ENCODE results near the gene ZNF784. TPM values are rescaled to one million over a fixed set of nuclear protein-coding genes. Genes with fewer than 3 reads are reported as not detected.

The ZNF784 gene
- total RNA-seq, 2 experiments from 2014 or later = 3.4 to 4.0 TPM

GRCh38 chr19:55603581-55604292, 20.6 kb downstream of the ZNF784 start:
- CTCF ChIA-PET (ENCODE audit: unreplicated experiment) = no interaction called here
- Histone ChIP-seq H3K4me2 (ENCODE audit: low read length) (peak overlapping the region; percentile 99), H3K4me3 (ENCODE audit: low read depth, low read length, poor library complexity, severe bottlenecking) (peak overlapping the region; percentile 95), H2AFZ (ENCODE audit: low read length) (no peak overlapping the region), H4K20me1 (ENCODE audit: insufficient read depth, low read length) (no peaks in the 10 kb centered on the region), H3K4me1 (ENCODE audit: insufficient read depth, low read length, poor library complexity, severe bottlenecking) (peaks cover 38% of the 10 kb centered on the region), H3K79me2 (ENCODE audit: insufficient read depth, low read depth, low read length) (peaks cover 19% of the 10 kb centered on the region), H3K9me3 (ENCODE audit: low read length) (no peaks in the 10 kb centered on the region), H3K9me2 (ENCODE audit: insufficient read depth, low read length) (no peaks in the 10 kb centered on the region), H3K36me3 (ENCODE audit: insufficient read depth, low read length) (peaks cover 13% of the 10 kb centered on the region; the same call in 1 of the 2 replicates), H3K27ac (ENCODE audit: low read depth, low read length, poor library complexity, severe bottlenecking) (peak overlapping the region; percentile 97)
- BruUV-seq (replicated peaks) = no TSS peak
- TF ChIP-seq EZH2phosphoT487 (IDR thresholded peaks at IDR 0.05; ENCODE audit: borderline replicate concordance, low read depth, low read length) (no peak), CTCF (conservative IDR thresholded peaks at IDR 0.05; ENCODE audit: low read length) (no peak)
- no peak for DNase-seq (ENCODE audit: low spot score)
- intact Hi-C loops (cut with micrococcal nuclease; ENCODE audit: unreplicated experiment) = no loop called here
- POLR2A ChIA-PET = interaction anchor here (0.6 to 0.7 kb wide), 3 partner anchors 142 to 589 kb away, joined by 3 read pairs; no protein-coding TSS in a partner anchor

GRCh38 chr19:55603115-55603514, 21.3 kb downstream of the ZNF784 start:
- H3K27ac ChIP-seq (ENCODE audit: low read depth, low read length, poor library complexity, severe bottlenecking) = no peak overlapping the region
- peaks cover 44% of the 10 kb centered on the region for H3K4me1 ChIP-seq (ENCODE audit: insufficient read depth, low read length, poor library complexity, severe bottlenecking)
- H3K4me2 ChIP-seq (ENCODE audit: low read length) = no peak overlapping the region
- no peaks in the 10 kb centered on the region for H3K9me3 ChIP-seq (ENCODE audit: low read length)
- TF ChIP-seq CTCF (conservative IDR thresholded peaks at IDR 0.05; ENCODE audit: low read length) (no peak), EZH2phosphoT487 (IDR thresholded peaks at IDR 0.05; ENCODE audit: borderline replicate concordance, low read depth, low read length) (no peak)
- no TSS peak for BruUV-seq (replicated peaks)
- peaks cover 16% of the 10 kb centered on the region for H3K79me2 ChIP-seq (ENCODE audit: insufficient read depth, low read depth, low read length)
- POLR2A ChIA-PET = no interaction called here
- H2AFZ ChIP-seq (ENCODE audit: low read length) = no peak overlapping the region
- peaks cover 11% of the 10 kb centered on the region; the same call in 1 of the 2 replicates for H3K36me3 ChIP-seq (ENCODE audit: insufficient read depth, low read length)
- CTCF ChIA-PET (ENCODE audit: unreplicated experiment) = no interaction called here
- no peaks in the 10 kb centered on the region for H3K9me2 ChIP-seq (ENCODE audit: insufficient read depth, low read length)
- no peak for DNase-seq (ENCODE audit: low spot score)
- intact Hi-C loops (cut with micrococcal nuclease; ENCODE audit: unreplicated experiment) = no loop called here
- no peaks in the 10 kb centered on the region for H4K20me1 ChIP-seq (ENCODE audit: insufficient read depth, low read length)
- no peak overlapping the region for H3K4me3 ChIP-seq (ENCODE audit: low read depth, low read length, poor library complexity, severe bottlenecking)
